Upper lobe of left lung (tissue), 4 donors: ENCODE results near the gene TRPM6.

Experiments used
- EP300 ChIP-seq, 4 donors: sonication (generic); formaldehyde crosslinking; IDR thresholded peaks; one replicate each; pipeline ENCODE4 v1.5.1; 2017; ENCODE audit warnings: antibody characterized with exemption in 4 of 4, control low read depth in 2 of 4
- POLR2A ChIP-seq, 4 donors: fragments of 450-650 bp; IDR thresholded peaks; one replicate each; pipeline ENCODE4 v1.5.1; 2016 to 2017; ENCODE audit warnings: antibody characterized with exemption in 4 of 4, mild to moderate bottlenecking in 2 of 4
- POLR2AphosphoS5 ChIP-seq, 2 donors: sonication (generic); formaldehyde crosslinking; IDR thresholded peaks; one replicate each; pipeline ENCODE4 v1.5.1; 2017; ENCODE audit warnings: antibody characterized with exemption in 2 of 2
- TF ChIP-seq, protein P1 (sequence below), 6 experiments: fragments of 450-650 bp in 4 of 6; fragments of 200-600 bp in 2 of 6; sonication (generic) in 2 of 6; IDR thresholded peaks; one replicate each; pipeline ENCODE4 v1.5.1; 2016 to 2019; ENCODE audit warnings: antibody characterized with exemption in 6 of 6

DNA sequence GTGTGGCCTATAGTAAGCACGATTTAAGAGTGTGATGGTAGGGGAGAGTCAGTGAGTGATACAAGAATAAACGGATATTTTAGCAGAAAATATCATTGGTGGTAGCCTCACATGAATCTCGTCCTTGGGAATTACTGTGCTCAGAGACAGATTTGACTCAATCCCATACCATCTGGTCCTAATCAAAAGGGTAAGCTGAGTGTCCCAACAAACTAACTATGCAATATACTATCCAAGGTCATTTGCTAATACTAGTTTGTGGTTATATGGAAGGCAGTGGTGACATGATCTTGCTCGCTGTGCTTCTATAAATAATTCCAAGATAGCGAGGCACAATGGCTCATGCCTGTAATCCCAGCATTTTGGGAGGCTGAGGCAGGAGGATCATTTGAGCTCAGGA lies 103.2 kb downstream of the TRPM6 start:
- TF ChIP-seq, protein P1, sequence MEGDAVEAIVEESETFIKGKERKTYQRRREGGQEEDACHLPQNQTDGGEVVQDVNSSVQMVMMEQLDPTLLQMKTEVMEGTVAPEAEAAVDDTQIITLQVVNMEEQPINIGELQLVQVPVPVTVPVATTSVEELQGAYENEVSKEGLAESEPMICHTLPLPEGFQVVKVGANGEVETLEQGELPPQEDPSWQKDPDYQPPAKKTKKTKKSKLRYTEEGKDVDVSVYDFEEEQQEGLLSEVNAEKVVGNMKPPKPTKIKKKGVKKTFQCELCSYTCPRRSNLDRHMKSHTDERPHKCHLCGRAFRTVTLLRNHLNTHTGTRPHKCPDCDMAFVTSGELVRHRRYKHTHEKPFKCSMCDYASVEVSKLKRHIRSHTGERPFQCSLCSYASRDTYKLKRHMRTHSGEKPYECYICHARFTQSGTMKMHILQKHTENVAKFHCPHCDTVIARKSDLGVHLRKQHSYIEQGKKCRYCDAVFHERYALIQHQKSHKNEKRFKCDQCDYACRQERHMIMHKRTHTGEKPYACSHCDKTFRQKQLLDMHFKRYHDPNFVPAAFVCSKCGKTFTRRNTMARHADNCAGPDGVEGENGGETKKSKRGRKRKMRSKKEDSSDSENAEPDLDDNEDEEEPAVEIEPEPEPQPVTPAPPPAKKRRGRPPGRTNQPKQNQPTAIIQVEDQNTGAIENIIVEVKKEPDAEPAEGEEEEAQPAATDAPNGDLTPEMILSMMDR (IDR thresholded peaks at IDR 0.05): no peak
- TF ChIP-seq POLR2A (IDR thresholded peaks at IDR 0.05): no peak
- no peak for TF ChIP-seq POLR2AphosphoS5 (IDR thresholded peaks at IDR 0.05)
- TF ChIP-seq EP300 (IDR thresholded peaks at IDR 0.05): no peak
